ENCODE results near the gene ILK. TPM values are rescaled to one million over a fixed set of nuclear protein-coding genes. Genes with fewer than 3 reads are reported as not detected.

ILK gene
- total RNA-seq, 1 donor from 2014 or later = 85.6 TPM

DNA sequence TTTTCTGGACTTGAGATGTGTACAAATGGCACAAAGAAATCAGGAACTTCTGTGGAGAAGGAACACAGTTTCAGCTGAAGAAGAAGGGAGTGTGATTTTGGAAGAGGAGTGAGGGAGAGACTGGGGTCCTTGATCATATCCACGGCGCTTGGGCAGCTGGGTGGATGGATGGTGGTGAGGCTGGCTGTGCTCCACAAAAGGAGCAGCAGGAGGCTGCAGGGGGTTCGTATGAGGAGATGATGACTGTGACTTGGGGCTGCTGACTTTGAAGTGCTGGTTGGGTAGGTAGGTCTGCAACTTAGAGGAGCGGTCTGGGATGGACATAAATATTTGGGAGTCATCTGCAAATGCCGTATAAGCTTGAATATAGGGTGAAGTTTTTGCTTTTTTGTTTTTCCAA lies 53.4 kb downstream of the ILK start:
- H3K27me3 ChIP-seq = peaks cover 66% of the 10 kb centered on the region
- H3K4me3 ChIP-seq = peak overlapping the region; percentile 64
- H3K4me1 Mint-ChIP-seq = peaks cover 11% of the 10 kb centered on the region
- no peaks in the 10 kb centered on the region for H3K36me3 Mint-ChIP-seq
- peak overlapping the region; percentile 55 for H3K27ac Mint-ChIP-seq
- H3F3A ChIP-seq (ENCODE audit: low read depth) = peaks cover 7% of the 10 kb centered on the region
- peak overlapping the region; percentile 90 for H3K4me2 ChIP-seq
- H3K4me3 Mint-ChIP-seq = peak overlapping the region; percentile 87
- H3K9ac ChIP-seq = no peak overlapping the region
- H4K20me1 ChIP-seq (ENCODE audit: low read depth) = no peaks in the 10 kb centered on the region
- H3K9me3 ChIP-seq (ENCODE audit: low read depth) = no peaks in the 10 kb centered on the region
- H3K36me3 ChIP-seq = no peaks in the 10 kb centered on the region
- H3K9me3 Mint-ChIP-seq = no peaks in the 10 kb centered on the region
- DNase-seq (ENCODE audit: low spot score) = no peak
- TF ChIP-seq EZH2 (IDR thresholded peaks at IDR 0.05) (no peak), EZH2phosphoT487 (IDR thresholded peaks at IDR 0.05) (no peak)
- TF ChIP-seq, protein P1, sequence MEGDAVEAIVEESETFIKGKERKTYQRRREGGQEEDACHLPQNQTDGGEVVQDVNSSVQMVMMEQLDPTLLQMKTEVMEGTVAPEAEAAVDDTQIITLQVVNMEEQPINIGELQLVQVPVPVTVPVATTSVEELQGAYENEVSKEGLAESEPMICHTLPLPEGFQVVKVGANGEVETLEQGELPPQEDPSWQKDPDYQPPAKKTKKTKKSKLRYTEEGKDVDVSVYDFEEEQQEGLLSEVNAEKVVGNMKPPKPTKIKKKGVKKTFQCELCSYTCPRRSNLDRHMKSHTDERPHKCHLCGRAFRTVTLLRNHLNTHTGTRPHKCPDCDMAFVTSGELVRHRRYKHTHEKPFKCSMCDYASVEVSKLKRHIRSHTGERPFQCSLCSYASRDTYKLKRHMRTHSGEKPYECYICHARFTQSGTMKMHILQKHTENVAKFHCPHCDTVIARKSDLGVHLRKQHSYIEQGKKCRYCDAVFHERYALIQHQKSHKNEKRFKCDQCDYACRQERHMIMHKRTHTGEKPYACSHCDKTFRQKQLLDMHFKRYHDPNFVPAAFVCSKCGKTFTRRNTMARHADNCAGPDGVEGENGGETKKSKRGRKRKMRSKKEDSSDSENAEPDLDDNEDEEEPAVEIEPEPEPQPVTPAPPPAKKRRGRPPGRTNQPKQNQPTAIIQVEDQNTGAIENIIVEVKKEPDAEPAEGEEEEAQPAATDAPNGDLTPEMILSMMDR (IDR thresholded peaks at IDR 0.05) = no peak
- H3K27me3 Mint-ChIP-seq (ENCODE audit: insufficient read depth, low read depth) = peaks cover 5% of the 10 kb centered on the region
- H3K27ac ChIP-seq = no peak overlapping the region
- H3K79me2 ChIP-seq (ENCODE audit: low read depth) = no peaks in the 10 kb centered on the region
- H2AFZ ChIP-seq (replicated peaks) = no peak overlapping the region
- H3K4me1 ChIP-seq = peaks cover 3% of the 10 kb centered on the region

DNA sequence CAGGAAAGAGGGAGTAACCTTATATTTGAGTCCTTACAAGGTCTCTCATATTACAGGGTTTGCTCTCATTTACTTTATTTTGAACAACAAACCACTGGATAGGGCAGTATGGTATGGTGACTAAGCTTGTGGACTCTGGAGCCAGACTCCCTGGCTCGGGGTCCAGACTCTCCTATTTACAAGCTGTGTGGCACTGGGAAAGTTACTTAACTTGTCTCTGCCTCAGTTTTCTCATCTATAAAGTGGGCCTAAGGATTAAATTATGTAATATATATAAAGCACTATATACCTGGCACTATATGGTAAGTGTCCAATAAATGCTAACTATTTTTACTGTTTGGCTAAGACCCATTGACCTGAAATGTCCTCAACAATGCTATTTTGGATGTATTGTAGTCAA lies 53.8 kb downstream of the ILK start:
- peaks cover 61% of the 10 kb centered on the region for H3K27me3 ChIP-seq
- no peaks in the 10 kb centered on the region for H3K9me3 Mint-ChIP-seq
- H3K9me3 ChIP-seq (ENCODE audit: low read depth) = no peaks in the 10 kb centered on the region
- H3K4me3 ChIP-seq = no peak overlapping the region
- H3K36me3 Mint-ChIP-seq = no peaks in the 10 kb centered on the region
- H3K27ac Mint-ChIP-seq = no peak overlapping the region
- no peaks in the 10 kb centered on the region for H4K20me1 ChIP-seq (ENCODE audit: low read depth)
- H2AFZ ChIP-seq (replicated peaks) = no peak overlapping the region
- peak overlapping the region; percentile 87 for H3K4me3 Mint-ChIP-seq
- H3K4me1 ChIP-seq = peaks cover 3% of the 10 kb centered on the region
- H3K79me2 ChIP-seq (ENCODE audit: low read depth) = no peaks in the 10 kb centered on the region
- no peak overlapping the region for H3K9ac ChIP-seq
- TF ChIP-seq EZH2phosphoT487 (IDR thresholded peaks at IDR 0.05) (no peak), EZH2 (IDR thresholded peaks at IDR 0.05) (no peak)
- TF ChIP-seq, protein P1 (IDR thresholded peaks at IDR 0.05) = no peak
- peaks cover 7% of the 10 kb centered on the region for H3F3A ChIP-seq (ENCODE audit: low read depth)
- no peaks in the 10 kb centered on the region for H3K36me3 ChIP-seq
- no peak for DNase-seq (ENCODE audit: low spot score)
- peaks cover 5% of the 10 kb centered on the region for H3K27me3 Mint-ChIP-seq (ENCODE audit: insufficient read depth, low read depth)
- H3K4me2 ChIP-seq = no peak overlapping the region
- no peak overlapping the region for H3K27ac ChIP-seq
- peaks cover 11% of the 10 kb centered on the region for H3K4me1 Mint-ChIP-seq

DNA sequence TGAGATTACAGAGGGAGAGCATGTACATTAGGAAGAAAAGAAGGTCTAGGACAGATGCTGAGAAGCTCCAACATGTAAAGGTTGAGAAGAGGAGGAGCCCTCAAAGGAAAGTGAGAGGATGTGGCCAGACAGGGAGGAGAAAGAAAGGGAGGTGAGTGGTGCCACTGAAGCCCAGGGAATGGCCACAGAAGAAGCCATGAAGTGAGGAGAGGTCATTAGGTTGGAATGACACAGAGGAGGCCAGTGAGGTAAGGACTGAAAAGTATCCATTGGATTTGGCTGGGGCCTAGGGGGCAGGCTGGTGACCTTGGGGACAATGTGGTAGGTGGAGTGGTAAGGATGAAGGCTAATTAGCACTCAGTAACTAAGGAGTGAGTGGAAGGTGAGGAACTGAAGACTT lies 55.1 kb downstream of the ILK start:
- Histone ChIP-seq H2AFZ (replicated peaks) (no peak overlapping the region), H3K4me2 (no peak overlapping the region), H3K9ac (no peak overlapping the region), H3K27me3 (peaks cover 48% of the 10 kb centered on the region), H3K4me1 (peaks cover 3% of the 10 kb centered on the region), H3F3A (ENCODE audit: low read depth) (peaks cover 7% of the 10 kb centered on the region), H3K4me3 (no peak overlapping the region), H3K27ac (no peak overlapping the region), H3K79me2 (ENCODE audit: low read depth) (no peaks in the 10 kb centered on the region), H4K20me1 (ENCODE audit: low read depth) (no peaks in the 10 kb centered on the region), H3K36me3 (no peaks in the 10 kb centered on the region), H3K9me3 (ENCODE audit: low read depth) (no peaks in the 10 kb centered on the region)
- no peak for DNase-seq (ENCODE audit: low spot score)
- Mint-ChIP-seq H3K9me3 (no peaks in the 10 kb centered on the region), H3K27me3 (ENCODE audit: insufficient read depth, low read depth) (peaks cover 5% of the 10 kb centered on the region), H3K4me1 (peaks cover 11% of the 10 kb centered on the region), H3K27ac (no peak overlapping the region), H3K36me3 (no peaks in the 10 kb centered on the region), H3K4me3 (no peak overlapping the region)
- TF ChIP-seq EZH2 (IDR thresholded peaks at IDR 0.05) (no peak), EZH2phosphoT487 (IDR thresholded peaks at IDR 0.05) (no peak)
- TF ChIP-seq, protein P1 (IDR thresholded peaks at IDR 0.05) = no peak

Other genes with a start within 250 kb of the ILK start
- 9.4 and 11.3 TPM in 2 replicates for gene SMPD1, start 213.3 kb upstream of the ILK start, total RNA-seq (ENCODE audit: low replicate concordance)
- 38.5 and 64.9 TPM in 2 replicates for gene APBB1, start 184.7 kb upstream of the ILK start, total RNA-seq (ENCODE audit: low replicate concordance)
- gene HPX, start 162.8 kb upstream of the ILK start, total RNA-seq (ENCODE audit: low replicate concordance) = 0.56 TPM in 2 replicates
- 16.1 and 19.9 TPM in 2 replicates for gene TRIM3, start 129.8 kb upstream of the ILK start, total RNA-seq (ENCODE audit: low replicate concordance)
- gene ARFIP2, start 122.4 kb upstream of the ILK start, total RNA-seq (ENCODE audit: low replicate concordance) = 40.2 and 50.5 TPM in 2 replicates
- 37.2 and 39.8 TPM in 2 replicates for gene TIMM10B, start 122.3 kb upstream of the ILK start, total RNA-seq (ENCODE audit: low replicate concordance)
- gene DNHD1, start 106.5 kb upstream of the ILK start, total RNA-seq (ENCODE audit: low replicate concordance) = 5.0 and 8.6 TPM in 2 replicates
- 12.3 and 16.0 TPM in 2 replicates for gene RRP8, start 158 bp upstream of the ILK start, total RNA-seq (ENCODE audit: low replicate concordance)
- gene TAF10, start 8.4 kb downstream of the ILK start, total RNA-seq (ENCODE audit: low replicate concordance) = 34.1 and 58.0 TPM in 2 replicates
- 9.9 and 28.8 TPM in 2 replicates for gene TPP1, start 15.6 kb downstream of the ILK start, total RNA-seq (ENCODE audit: low replicate concordance)
- gene DCHS1, start 52.0 kb downstream of the ILK start, total RNA-seq (ENCODE audit: low replicate concordance) = 4.5 and 9.0 TPM in 2 replicates
- gene MRPL17, start 79.6 kb downstream of the ILK start, total RNA-seq (ENCODE audit: low replicate concordance) = 24.3 and 30.9 TPM in 2 replicates
- gene OR2AG2, start 168.2 kb downstream of the ILK start, total RNA-seq (ENCODE audit: low replicate concordance) = 0.25 and 0.36 TPM in 2 replicates
- gene OR2AG1, start 179.2 kb downstream of the ILK start, total RNA-seq (ENCODE audit: low replicate concordance) = not detected in 2 replicates
- 0.36 and 0.50 TPM in 2 replicates for gene OR6A2, start 195.9 kb downstream of the ILK start, total RNA-seq (ENCODE audit: low replicate concordance)
- gene OR10A5, start 241.9 kb downstream of the ILK start, total RNA-seq (ENCODE audit: low replicate concordance) = not detected in 2 replicates